HG03442 (cell line): ENCODE results near the gene WWOX.
"Not testable (repeated sequence)": the region's sequence is repeated elsewhere in the genome, so short reads cannot be mapped to it uniquely, and the experiment has no call there.

ENCODE experiments used
- ATAC-seq: cut with Tn5 transposase; IDR thresholded peaks from one replicate; pipeline ENCODE4 v1.9.1; 2021; ENCODE audit warnings: mild to moderate bottlenecking, moderate library complexity; ENCODE audit not compliant: unreplicated experiment

WWOX gene

DNA sequence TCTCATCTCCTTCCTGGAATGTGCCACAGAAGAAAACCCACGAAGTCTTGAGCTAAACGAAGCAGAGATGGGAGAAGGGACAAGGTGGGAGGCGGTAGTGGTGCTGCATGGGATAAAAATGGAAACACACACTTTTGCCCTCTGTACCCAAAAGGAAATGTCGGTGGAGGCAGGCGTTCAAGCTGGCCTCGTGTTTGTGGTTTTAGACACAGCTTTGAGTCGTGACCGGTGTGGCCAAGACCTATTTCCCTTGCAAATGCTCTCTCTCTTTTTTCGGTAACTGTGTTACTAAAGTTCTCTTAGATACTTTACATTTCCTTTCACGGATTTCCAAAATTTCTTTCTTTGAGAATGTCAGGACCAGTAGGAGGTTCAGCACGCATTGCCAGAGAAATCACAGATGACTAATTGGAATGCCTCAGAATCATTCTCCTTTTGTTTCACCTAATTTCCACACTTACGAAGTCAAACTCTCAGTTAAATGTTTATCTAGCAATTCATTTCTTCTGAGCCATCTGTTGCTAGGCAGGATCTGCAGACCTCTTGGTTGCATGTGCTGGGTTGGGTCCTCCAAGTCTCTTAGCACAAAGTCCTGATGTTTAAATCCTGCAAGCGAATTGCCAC is 1088.8 kb downstream of the WWOX start:
- ATAC-seq: no peak

DNA sequence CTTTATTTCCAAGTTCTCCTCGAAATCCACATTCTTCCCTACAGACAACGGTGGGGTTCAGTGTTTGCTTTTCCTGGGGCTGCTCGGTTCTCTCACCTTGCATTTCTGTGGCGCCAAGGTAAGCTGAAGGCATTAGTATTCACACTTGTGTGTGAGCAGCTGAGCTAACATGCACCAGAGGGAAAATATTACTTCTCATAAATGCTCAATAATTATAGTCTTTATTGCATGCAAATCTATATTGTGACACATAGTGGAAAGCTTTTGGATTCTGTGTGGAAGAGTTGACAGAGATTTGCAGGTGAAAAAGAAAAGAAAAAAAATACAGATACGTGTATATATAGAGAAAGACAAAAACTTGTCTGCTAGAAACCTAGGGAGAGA is 1089.3 kb downstream of the WWOX start:
- ATAC-seq: no peak

DNA sequence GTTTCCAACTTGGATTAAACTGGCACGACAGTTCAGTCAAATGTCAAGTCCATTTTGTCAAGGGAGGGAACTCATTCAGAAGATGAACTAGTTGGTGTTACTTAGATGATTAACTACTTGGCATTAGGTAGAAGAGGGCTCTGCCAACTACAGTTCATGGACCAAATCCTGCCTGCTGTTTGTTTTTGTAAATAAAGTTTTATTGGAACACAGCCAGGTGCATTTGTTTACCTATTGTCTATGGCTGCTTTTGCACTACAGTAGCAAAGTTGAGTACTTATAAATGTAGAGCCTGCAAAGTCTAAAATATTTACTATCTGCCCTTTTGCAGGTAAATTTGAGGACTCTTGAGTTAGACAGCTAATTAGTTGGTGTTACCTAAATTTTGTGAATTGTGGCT is 1091.1 kb downstream of the WWOX start:
- ATAC-seq: no peak

DNA sequence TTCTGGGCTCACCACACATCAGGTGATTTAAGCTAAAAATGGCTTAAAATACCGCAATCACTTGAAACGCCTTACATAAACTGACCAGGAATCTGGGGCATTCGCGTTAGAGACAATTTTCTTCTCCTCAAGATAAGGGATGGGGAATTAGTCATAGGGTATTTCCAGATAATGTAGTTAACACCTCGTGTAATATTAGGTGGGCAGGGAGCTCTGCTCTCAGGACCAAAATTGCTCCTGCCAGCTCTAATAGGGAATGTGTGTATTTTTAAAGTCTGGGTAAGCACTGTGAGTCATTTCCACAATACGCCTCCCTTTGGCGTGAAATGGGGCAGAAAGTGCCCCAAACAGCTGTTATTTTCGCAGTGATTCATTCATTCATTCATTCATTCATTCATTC is 1092.5 kb downstream of the WWOX start:
- no peak for ATAC-seq

DNA sequence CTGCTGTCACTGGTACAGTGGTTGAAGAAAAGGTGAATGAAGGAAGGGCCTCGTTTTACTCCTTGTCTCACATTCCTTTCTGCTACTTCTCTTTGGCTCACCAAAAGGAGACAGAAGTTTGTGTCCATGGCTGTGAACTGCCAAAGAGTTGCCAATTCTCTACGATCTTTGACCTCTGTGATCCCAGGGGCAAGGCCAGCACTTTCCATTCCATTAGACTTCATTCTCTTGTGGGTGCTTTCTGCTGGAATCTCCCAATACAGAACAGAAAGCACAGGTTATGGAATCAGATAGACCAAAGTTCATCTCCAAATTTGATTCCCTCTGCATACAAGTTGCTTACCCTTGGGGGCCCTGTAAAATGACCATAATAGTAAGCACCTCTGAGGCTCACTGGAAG is 1093.5 kb downstream of the WWOX start:
- no peak for ATAC-seq

DNA sequence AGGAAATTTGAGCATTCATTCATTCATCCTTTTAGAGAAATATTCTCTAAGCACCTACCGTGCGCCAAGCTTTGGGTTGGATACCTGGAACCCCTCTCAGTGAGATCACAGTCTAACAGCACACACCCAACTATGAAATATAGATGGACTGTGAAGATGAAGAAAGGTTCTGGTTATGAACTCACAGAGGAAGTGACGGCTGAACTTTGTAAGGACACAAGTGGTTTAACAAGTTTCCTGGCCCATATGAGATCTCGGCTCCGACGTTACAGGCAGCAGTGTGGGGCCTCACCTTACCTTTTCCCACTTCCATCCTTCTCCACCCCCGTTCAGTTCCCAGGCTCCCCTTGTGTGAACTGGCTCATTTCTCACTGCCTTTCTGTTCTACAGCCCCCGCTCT is 1094.8 kb downstream of the WWOX start:
- no peak for ATAC-seq

DNA sequence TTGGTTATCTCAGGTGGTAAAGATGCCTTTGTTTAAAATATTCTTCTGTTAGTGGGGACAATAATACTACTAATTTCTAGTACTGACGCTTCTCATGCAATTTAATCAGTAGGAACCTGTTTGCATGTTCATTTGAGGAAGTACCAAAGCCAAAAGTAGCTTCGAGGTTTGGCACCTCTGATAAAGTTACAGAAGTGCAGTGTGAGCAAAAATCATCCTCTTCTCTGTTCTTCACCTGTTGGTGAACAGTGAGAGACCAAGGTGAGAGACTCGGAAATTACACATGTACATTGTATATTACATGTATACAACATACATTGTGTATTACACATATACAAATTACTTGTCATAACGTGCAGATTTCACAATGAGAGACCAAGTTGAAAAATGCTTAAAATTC is 1096.5 kb downstream of the WWOX start:
- ATAC-seq: no peak

DNA sequence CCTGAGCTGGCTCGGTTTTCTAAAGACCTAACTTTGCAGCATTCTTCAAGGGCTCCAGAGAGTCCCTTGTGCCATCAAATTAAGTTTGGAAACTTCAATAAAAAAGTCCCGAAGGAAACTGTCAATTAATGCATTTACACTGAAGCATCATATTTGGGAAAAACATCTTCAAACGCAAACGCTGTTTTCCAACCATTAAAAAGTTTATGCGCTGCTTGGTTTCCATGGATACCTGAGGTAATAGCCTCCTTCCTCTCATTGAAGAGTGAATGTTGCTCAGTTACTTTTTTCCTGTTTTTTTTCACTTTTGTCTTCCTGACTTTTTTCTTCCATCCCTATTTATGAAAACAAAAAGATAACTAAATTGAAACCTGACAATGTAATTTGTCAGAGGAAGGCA is 1102.0 kb downstream of the WWOX start:
- no peak for ATAC-seq

DNA sequence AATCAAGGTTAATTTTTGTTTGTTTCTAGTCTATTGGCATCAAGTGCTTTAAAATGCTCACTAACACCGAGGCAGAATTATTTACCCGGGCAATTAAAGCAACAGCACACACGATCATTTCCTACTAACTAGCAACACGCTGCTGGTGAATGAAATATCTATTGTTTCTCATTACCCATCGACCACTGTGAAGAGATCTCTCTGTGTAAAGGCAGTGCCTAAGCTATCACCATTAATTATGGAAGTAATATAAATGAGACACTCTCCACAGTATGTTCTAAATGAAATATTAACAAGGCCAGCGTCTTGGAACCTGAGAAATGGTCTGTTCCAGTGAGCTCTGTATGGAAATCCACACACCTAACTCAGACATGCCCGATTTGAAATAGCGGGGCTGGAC is 1103.5 kb downstream of the WWOX start:
- ATAC-seq: no peak

DNA sequence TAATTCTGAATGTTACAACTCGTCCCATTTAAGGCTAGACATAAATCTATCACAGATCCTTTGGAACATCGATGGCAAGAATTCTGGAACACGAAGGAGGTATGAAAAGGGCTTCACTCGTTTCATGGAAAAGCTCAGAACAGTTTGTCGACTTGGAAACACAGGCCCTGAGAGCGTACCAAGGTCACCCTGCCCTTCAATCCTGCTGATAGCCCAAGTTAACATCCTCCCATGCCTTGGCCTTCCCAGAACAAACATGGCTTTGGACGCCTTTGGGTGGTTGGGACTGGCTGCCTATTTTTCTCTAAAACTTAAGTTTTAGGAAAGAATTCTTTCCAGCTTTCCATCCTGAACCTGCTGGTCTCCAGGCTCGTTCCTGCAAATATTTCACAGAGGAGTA is 1105.0 kb downstream of the WWOX start:
- ATAC-seq: no peak

DNA sequence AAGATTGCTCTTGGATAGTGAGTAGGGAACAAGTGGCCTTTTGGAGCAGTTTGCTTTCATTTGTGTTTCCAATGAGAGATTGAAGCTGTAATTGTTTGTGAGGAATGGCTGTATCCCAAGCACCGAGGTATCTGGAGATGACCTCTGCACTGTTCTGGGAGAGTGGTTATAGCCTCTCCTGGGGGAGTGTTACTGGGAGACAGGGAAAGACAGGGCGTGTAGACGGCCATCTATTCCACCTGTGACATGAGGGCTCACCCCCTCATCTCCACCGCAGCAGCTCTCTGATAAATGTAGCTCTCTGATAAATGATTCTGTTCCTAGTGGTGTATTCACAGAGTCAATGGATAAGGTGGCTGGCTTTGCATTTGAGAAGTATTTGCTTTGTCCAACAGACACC is 1107.4 kb downstream of the WWOX start:
- ATAC-seq: no peak

DNA sequence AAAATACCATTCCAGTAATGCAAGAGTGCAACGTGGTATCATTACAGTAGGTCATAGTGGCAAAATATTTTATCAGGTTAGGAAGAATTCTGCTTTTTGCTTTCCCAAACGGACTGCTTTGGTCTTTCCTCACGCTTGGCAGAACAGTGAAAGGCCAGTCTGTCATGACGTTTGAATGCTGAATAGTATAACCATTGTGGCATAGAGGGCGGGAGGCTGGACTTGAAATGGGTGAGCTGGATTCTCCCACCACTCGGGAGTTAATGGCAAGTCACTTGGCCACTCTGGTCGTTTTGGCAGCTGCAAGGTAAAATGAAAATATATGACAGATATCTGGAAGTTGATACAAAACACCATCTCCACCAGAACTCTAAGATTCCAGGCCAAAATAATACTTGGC is 1109.9 kb downstream of the WWOX start:
- ATAC-seq: no peak

DNA sequence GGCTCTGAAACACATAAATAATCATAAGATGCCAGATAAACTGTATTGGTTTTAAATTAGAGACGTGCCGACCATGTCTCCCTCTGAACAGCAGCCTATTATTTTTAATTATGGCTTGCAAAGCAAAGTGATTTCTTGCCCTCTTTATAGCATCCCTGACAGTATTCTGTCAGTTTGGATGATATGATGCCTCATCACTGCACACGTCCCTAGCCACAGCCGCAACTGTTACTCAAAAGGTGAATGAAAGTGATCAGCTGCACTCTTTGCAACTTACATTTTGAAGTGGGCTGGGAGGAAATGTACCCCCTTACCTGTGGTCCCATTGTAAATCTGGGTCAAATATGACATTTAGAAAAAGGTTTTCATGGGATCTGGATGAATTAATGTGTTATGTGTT is 1111.2 kb downstream of the WWOX start:
- no peak for ATAC-seq

DNA sequence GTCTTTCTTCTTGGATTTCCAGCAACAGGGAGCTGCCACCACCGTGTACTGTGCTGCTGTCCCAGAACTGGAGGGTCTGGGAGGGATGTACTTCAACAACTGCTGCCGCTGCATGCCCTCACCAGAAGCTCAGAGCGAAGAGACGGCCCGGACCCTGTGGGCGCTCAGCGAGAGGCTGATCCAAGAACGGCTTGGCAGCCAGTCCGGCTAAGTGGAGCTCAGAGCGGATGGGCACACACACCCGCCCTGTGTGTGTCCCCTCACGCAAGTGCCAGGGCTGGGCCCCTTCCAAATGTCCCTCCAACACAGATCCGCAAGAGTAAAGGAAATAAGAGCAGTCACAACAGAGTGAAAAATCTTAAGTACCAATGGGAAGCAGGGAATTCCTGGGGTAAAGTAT is 1112.1 kb downstream of the WWOX start:
- no peak for ATAC-seq

DNA sequence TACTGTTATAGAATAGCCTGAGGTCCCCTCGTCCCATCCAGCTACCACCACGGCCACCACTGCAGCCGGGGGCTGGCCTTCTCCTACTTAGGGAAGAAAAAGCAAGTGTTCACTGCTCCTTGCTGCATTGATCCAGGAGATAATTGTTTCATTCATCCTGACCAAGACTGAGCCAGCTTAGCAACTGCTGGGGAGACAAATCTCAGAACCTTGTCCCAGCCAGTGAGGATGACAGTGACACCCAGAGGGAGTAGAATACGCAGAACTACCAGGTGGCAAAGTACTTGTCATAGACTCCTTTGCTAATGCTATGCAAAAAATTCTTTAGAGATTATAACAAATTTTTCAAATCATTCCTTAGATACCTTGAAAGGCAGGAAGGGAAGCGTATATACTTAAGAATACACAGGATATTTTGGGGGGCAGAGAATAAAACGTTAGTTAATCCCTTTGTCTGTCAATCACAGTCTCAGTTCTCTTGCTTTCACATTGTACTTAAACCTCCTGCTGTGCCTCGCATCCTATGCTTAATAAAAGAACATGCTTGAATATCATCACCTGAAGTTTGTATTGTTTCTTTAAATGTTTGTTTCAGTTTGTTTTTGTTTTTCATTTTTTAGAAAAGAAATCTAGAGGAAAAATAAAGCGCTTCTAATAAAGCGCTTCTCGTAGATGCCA is 1112.8 kb downstream of the WWOX start:
- ATAC-seq: no peak

DNA sequence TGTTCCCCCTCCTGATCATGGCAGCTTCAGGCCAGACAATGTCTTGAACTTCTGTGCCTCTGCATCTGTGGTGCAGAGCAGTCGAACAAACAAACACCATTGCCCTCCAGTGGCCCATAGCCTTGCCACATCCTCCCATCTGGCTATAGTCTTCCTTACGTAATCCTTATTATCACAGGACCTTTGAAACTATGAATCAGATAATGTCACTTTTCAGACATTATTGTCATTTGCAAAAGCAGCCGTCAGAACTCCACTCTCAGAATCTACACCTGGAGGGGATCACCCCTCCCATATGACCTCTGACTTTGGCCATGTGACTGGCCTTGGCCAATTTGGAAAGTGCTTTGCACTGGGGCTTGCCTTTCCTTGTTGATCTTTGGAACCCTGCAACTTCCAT is 1113.8 kb downstream of the WWOX start:
- ATAC-seq: no peak

DNA sequence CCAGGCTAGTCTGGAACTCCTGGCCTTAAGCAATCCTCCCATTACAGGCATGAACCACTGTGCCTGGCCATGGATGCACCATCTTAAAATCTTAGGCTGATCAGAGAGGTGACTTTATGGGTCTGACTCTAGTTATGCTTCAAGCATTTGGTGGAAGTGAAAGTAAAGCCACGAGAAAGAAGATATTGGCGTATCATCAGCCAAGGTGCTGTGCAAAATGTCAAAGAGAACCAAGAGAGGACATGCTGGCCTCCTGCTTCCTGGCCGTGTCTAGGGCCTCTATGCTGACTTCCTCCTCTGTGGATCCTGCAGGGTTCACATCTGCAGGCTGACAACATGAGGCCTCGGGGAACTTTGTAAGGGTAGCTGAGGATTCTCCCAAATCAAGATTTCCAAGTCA is 1115.8 kb downstream of the WWOX start:
- no peak for ATAC-seq

DNA sequence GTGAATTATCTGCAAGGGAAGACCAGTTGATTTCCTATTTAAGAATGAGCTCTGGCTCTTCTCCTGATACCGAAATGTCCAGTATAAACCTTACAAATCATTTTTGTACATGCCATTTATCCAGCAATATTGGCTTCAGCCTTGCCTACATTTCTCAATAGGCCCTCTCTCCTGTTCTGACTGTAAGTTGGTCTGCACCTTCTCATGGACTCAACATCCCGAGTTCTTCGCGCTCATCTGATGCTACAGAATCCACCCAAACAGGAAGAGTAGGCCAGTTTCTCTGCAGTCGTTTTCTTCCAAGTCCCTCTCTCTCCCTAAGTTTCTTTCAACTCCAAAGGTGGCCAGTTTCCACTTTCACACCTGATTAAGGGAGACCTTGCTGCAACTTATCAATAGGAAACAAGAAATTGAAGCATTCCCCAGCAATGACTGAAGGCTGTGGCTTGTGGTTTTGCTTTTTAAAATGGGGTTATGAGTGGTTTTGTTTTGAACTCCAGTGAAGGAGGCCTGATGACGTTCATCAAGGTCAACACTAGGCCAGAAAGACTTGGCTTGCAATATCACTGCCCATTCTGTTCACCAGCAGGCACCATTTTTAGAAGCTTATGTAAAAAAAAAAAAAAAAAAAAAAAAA is 1118.0 kb downstream of the WWOX start:
- ATAC-seq: no peak

DNA sequence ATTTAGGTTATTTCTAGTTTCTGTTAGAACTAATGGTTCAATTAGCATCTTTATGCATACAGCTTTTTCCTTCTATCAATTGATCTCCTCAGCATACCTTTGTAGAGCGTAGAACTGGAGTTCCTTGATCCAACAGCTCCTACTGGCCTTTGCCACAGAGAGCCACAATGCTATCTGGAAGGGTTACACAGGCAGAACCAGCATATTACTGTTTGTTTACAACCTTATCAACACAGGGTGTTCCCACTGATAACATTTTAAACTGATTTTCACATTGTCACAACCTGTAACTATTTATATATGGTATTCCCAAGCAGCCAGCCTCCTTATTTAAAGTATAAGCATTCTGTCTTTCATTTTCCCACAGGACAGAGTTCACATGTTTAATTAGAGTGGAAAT is 1118.9 kb downstream of the WWOX start:
- no peak for ATAC-seq

DNA sequence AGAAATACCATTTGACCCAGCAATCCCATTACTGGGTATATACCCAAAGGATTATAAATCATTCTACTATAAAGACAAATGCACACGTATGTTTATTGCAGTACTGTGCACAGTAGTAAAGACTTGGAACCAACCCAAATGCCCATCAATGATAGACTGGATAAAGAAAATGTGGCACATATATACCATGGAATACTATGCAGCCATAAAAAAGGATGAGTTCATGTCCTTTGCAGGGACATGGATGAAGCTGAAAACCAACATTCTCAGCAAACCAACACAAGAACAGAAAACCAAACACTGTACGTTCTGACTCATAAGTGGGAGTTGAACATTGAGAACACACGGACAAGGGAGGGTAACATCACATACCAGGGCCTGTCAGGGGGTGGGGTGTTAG is 1126.5 kb downstream of the WWOX start:
- ATAC-seq: not testable (repeated sequence)

DNA sequence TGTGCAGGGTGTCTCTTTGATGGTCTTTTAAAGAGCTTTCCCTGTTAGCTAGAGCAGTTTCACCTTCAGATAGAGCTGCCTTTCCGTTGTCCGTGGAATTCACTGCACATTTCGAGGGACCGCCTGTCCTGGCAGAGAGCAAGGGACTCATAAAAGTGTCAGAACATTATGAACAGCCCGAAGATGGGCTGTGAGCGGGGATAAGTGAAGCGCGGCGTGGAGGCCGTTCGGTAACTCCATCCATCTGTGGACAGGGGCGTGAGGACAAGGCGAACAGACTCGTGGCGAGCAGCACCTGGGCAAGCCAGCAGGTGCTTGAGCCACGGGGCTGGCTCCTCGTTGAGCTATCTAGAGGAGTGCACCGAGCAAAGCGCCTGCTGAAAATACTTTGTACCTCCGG is 1129.9 kb downstream of the WWOX start:
- ATAC-seq: no peak

DNA sequence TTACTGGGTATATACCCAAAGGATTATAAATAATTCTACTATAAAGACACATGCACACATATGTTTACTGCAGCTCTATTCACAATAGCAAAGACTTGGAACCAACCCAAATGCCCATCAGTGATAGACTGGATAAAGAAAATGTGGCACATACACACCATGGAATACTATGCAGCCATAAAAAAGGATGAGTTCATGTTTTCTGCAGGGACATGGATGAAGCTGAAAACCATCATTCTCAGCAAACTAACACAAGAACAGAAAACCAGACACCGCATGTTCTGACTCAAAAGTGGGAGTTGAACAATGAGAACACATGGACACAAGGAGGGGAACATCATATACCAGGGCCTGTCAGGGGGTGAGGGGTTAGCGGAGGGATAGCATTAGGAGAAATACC is 1146.2 kb downstream of the WWOX start:
- ATAC-seq: not testable (repeated sequence)

DNA sequence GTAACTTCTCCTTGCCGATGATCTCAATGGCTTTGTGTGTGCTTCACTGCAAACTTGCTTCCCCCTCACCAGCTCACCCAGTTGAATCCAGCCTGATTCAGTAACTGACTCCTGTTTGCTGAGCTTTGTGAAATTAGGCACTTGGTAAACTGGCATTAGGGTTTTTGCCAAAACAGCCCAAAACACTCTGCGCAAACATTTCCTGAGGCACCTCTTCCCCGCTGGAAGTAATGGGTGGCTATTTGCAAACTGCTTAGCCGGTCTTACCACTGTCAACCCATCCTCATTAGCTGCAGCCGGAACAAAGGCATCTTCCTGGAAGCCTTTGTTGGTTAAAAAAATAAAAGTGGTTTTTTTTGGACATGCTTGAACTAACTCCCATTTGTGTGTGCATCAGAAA is 1147.9 kb downstream of the WWOX start:
- ATAC-seq: no peak
